Stimulated activated CD8-positive, alpha-beta memory T cell treated with anti-CD3 and anti-CD28 coated beads, Interleukin-12 subunit alpha, Interleukin-12 subunit beta, amount 100 ng/mL, for 4 hours (primary cell): ENCODE results near the gene USO1.
"Not testable (repeated sequence)": the region's sequence is repeated elsewhere in the genome, so short reads cannot be mapped to it uniquely, and the experiment has no call there.

Experiments used
- DNase-seq: peaks from one replicate; pipeline ENCODE4 v3.0.0-alpha.2; 2020; ENCODE audit warnings: low read depth

USO1 gene

DNA sequence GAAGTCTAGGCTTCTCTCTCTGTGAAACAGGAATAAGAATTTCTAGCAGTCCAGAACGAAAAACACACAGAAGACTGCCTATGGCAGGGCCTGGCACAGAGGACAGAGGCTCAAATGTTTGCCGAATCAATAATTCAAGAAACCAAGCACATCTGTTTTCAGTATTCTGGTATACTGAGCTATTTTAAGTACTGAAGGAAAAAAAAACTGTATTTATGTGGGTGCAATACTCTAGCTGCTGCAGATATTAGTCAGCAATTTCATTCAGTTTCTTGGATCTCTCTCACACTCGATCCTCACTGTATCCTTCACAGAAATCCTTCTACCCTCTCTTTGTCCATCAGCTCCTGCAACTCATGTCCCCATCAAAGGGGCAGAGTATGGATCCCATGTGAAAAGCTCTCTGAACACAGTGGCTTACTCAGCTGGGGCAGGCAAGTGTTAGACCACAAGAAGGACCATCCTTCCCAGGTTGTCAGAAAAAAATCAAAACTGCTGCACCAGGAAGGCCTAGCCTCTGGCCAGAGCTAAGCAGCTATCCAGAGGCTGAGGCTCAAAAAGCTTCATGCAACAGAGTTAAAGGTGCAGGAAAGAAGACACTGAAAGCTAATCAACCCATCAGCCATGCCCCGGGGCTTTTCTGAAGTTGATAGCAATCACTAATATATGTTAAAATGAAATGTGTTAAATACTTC, 9.1 kb upstream of the USO1 start:
- DNase-seq: no peak

DNA sequence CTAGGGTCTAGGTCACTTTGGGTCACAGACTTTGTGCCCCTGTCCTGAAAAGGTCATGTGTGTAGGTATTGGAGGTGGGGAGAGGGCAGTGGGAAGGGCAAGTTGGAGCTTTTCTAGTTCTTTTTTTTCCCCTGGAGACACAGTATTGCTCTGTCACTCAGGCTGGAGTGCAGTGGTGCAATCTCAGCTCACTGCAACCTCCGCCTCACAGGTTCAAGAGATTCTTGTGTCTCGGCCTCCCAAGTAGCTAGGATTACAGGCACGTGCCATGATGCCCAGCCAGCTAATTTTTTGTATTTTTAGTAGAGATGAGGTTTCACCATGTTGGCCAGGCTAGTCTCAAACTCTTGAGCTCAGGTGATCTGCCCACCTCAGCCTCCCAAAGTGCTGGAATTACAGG, 8.3 kb upstream of the USO1 start:
- not testable (repeated sequence) for DNase-seq

DNA sequence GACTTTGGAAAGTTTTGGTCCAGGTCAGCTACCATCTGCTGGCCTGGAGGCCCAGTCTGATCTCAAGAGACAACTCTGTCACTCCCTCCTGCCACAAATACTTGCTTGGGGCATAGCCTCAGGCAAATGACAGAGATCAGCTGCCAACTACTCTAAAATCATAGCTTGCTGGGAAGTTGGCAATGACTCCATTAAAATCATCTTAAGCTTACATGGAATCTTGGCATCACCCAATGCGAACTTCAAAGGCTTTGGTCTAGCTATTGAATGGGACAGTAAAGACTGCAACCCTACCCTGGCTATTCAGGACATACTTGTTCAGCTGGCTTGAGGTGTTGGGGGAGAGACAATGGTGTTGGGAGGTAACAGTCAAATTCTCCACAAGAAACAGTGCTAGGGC, 7.0 kb upstream of the USO1 start:
- no peak for DNase-seq

DNA sequence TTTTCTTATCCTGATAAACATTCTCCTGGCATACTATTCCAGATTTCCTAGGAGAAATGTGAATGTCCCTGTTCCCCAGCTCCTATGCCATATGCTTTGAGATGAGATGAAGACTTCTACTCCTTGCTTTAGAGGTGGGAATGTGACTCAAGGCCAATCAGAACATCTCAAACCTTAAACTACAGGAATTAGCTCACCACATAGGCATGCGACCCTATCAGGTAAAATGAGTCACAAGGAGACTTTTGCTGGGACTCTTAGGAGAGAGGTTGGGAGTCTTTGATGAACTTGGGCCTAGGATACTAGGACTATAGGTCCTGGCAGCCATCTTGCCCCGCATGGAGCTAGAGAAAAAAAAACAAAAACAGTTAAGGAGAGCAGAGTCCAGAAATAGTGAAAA, 5.8 kb upstream of the USO1 start:
- no peak for DNase-seq

DNA sequence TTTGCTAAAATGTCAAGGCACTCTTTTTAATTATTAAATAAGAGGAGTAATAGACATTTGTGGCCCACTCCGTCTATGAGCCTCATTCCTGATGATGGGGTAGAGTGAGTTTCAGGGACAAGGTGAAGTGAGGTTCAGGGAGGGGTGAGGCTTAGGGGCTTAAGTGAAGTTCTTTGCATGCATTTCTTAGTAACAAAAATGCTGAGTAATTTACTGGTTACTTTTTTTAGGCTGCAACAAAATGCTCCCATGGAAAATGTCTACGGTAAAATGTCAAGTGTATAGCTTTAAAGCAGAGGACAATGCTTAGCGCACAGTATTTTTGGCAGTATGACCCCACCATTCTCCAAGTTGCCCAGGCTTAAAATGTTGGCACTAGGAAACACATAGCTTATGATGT, 2.0 kb upstream of the USO1 start:
- no peak for DNase-seq

DNA sequence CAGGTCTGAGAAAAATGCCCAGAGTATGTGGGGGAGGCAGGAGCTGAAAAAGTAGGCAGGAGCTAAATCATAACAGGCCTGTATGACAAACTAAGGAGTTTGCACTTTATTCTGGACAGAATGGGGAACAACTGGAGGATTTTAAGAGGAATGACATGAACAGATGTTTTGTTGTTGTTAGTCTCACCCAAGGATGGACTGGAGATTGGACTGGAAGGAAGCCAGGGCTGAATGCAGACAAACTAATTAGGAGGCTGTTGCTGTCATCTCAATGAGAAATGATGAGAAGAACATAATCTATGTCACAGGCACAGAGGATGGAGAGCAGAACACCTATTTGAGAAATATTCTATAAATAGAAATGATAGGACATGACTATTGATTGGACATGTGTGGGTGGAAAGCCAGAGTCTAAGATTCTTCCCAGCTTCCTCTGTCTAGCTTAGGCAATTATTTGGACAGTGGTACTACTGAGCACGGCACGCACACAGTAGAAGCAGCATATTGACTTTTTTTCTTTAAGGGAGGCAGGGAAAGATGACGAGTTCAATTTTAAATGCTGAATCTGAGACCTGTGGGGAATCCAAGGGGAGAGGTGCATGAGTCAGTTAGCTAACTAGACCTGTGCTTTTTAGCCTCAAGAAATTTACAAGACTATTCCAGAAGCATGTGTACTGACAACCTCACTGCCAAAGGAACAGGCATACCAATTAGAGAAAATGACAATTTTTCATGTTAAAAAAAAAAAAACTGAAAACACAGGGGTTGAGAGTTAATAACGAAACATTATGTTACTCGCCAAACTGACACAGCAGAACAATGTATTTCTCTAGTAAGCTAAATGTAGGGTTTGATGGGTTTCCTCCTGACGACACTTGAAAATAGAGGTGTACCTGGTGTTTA, 963 bp upstream of the USO1 start:
- no peak for DNase-seq

DNA sequence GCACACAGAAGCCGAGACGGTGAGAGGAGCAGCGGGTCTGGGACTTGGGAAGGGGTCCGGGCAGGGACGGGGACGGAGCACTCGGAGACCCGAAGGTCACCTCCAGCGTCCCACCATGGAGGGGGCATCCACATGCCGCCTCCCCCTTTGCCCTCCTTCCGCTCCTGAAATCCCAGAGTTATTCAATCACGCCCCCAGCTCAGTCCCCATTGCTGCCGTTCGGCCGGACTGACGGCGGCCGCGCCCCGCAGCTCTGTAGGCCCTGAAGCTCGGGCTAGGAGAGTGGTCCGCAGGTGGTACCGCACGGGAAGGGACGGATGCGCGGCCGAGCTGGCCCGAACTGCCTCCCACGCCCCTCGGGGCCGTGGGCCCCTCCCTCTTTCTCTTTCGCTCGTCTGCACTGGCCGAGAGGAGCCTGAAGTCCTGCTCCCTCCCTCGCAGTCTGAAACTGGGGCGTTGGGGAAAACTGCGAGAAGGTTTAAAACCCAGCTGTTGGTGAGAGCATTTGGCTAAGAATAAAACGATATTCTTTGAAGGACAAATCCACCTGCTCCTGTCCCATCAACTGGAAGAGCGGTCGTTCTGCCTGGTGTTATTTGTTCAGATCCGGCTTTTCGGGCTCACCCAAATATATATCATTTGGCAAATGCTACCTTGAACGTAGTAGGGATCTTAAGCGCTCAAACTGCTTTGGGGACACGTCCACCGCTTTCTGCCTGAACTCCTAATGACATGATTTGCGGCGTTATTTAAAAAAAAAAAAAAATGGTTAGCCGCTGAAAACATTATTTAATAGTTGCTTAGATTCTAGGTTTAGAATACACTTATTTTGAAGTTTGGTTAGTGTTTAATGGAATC, 719 bp downstream of the USO1 start:
- peak; percentile 44 for DNase-seq

DNA sequence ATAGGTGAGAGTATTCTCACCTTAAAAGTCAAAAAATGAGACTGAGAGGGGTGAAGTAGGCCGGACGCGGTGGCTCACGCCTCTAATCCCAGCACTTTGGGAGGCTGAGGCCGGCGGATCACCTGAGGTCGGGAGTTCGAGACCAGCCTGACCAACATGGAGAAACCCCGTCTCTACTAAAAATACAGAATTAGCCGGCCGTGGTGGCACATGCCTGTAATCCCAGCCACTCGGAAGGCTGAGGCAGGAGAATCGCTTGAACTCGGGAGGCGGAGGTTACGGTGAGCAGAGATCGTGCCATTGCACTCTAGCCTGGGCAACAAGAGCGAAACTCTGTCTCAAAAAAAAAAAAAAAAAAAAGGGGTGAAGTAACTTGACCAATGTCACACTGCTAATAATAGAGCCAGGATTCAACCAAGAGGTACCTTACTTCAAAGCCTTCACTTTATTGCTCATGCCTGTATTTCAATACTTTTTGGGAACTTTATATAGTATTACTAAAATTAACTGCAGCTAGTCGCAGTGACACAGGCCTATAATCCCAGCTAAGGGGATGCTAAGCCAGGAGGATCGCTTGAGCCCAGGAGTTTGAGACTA, 1.7 kb downstream of the USO1 start:
- DNase-seq: not testable (repeated sequence)

DNA sequence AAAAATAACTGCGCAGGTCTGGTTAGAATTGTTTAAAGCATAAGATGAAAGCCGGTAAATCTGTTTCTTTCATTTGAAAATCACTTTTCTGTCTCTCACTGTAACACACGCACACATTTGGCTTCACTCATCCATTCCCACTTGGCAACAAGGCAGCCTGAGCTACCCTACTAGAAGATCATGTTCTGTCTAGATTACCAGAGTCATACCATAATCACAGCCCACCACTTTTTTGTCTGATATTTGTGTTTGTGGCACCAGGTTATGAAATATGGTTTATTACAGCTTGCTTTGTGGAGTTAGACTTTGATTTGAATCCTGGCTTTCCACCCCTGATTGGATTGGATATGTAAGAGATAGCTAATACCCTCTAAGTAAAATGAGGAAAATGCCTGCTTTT, 2.2 kb downstream of the USO1 start:
- DNase-seq: no peak

DNA sequence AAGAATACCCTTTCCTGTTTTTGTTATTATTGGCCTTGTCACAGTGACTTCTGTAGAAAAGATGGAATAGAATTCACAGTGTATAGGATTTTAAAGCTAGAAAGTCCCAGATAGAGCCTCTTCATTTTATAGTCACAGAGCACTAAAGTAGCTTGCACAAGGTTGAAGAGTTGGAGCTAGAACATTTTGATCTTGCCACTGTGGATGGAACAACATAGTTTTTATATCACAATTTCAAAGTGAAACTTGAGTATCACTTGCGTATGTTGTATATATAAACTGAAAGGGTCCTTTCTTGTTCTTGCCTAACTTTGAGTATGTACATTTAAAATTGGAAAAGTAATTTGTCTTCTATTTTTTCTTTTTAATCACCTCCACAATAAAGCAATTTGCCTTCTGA, 2.7 kb downstream of the USO1 start:
- DNase-seq: no peak

DNA sequence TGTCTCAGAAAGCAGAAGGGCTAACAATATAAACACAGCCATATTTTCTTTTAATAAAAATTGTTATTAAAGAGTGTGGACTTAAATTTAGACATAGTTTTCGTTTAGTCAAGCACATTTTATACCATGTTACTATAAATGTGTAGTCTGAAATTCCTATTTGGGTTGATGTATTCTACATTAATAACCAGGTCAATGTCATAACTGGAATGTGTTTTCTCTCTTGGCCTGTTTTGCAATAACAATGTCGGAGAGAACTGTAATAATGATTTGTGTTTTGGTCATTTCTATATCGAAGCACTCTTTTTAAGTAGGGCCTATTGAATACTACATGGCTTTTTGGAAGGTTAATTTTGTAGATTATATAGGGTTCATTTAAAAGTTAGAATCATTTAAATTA, 5.5 kb downstream of the USO1 start:
- DNase-seq: no peak

DNA sequence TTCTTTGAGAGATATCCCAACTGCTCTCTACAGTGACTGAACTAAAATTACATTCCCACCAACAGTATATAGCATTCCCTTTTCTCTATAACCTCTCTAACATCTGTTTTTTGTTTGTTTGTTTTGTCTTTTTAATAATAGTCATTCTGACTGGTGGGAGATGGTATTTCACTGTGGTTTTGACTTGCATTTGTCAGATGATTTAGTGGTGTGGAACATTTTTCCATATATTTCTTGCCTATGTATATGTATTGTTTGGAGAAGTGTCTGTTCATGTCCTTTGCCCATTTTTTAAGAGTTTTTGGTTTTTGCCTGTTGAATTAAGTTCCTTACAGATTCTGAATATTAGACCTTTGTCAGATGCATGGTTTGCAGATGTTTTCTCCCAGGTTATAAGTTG, 9.0 kb downstream of the USO1 start:
- no peak for DNase-seq

DNA sequence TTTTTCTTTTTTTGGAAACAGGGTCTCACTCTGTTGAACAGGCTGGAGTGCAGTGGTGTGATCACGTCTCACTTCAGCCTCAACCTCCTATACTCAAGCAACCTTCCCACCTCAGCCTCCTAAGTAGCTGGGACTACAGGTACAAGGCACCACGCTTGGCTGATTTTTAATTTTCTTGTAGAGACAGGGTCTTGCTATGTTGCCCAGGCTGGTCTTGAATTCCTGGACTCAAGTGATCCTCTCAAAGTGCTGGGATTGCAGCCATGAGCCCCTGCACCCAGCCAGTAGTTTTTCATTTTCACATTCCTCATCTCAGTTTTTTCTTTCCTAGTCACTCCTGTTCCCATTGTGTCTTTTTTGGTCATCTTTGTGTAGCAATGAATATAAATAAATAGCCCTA, 11.1 kb downstream of the USO1 start:
- no peak for DNase-seq

DNA sequence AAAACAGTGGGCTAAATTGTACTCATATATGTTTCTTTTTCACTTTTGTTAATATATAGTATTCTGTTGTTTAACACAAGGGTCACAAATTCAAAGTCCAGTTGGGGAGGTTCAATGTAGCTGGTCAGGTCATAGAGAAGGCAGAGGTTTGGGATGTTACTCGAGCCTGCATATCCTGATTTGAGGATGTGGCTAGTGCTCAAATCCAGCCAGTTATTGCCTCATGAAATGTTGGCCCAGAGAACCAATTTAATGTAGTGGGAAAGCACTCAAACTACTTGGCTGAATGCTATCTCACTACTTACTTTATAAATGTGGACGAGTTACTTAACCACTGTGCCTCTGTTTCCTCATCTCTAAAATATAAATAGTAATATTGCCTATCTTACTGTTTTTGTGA, 12.5 kb downstream of the USO1 start:
- no peak for DNase-seq

DNA sequence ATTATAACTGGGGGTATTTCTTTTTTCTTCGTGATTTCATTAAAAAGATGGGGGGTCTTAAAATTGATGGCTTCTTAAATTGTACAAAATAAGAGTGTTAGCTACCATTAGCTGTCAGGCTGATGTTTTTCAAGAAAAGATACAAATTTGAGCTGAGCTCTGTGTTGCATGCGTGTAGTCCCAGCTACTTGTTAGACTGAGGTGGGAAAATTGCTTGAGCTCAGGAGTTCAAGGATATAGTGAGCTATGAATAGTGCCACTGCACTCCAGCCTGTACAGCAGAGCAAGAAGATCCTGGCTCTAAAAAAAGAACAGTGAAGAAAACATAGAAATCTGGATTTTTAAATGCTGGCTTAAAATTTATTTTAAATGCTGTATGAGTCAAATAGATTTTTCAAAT, 13.0 kb downstream of the USO1 start:
- DNase-seq: no peak

DNA sequence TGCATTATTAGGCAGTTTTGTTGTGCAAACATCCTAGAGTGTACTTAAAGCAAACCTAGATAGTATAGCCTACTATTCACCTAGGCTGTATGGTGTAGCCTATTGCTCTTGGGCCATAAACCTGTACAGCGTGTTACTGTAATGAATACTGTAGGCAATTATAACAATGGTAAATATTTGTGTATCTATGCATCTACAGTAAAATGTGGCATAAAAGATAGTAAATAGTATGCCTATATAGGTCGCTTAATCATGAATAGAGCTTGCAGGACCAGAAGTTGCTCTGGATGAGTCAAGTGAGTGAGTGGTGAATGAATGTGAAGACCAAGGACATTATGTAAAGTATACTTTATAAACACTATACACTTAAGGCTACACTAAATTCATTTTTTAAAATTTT, 16.6 kb downstream of the USO1 start:
- DNase-seq: no peak

DNA sequence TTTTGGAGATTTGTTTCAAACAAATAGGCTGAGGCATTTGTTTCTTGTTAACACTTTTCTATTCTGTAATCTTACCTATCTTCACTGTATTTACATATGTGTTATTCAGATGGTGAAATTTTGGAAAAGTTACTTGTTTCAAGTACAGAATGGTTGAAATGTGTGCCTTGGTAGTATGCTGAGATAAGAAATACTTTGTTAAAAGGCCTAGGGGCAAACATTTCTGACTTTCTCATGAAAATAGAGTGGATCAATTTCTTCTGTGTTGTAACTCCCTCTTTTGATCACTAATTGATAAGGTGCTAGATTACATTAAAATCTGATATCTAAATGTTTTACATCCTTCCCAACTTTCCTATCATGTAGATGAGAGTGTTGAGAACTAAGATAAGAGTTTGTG, 18.1 kb downstream of the USO1 start:
- DNase-seq: no peak

DNA sequence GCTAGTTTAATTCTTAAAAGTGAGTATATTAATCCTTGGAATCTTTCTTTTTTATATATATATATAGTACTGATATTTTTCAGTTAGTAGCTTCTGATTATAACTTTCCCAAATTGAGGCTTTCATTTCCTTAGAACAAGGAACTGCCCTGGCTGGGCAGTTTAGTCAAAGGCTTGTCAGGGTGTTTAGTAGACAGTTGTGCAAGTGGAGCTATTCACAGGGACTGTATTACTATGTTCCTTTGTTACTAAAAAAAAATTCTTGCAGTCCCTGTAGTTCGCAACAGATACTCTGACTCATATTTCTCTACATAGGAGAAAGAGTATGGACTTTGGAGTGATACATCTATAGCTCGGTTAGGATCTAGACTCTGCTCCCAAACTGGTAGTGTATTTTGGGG, 20.8 kb downstream of the USO1 start:
- no peak for DNase-seq

DNA sequence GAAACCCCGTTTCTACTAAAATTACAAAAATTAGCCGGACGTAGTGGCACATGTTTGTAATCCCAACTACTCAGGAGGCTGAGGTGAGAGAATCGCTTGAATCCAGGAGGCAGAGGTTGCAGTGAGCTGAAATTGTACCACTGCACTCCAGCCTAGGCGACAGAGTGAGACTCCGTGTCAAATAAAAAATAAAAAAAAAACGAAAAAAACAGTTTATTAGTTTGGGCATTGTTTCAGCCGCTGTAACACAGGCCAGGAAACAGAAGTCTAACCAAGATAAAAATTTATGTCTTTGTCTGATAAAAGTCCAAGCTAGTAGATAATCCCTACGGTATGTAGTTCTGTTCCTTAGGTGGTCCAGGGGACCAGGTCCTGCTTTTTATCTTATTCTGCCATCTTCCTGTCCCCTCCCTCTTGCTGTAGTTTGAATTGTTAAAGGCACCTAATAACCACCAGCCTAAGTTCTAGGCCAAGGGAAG, 21.4 kb downstream of the USO1 start:
- DNase-seq: no peak

DNA sequence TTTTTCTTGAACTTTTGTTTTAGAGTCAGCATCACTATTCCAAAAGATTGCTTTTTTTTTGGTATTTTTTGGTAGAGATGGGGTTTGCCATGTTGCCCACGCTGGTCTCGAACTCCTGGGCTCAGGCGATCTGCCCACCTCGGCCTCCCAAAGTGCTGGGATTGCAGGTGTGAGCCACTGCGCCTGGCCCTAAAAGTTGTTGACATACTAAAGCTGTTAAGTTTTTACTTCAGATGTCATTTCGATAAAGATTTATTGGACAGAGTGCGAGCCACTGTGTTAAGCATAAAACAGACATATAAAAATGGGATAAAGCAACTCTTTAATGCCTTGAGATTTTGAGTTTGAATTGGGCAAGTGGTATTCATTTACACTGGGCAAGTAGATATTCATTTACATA, 28.3 kb downstream of the USO1 start:
- no peak for DNase-seq

DNA sequence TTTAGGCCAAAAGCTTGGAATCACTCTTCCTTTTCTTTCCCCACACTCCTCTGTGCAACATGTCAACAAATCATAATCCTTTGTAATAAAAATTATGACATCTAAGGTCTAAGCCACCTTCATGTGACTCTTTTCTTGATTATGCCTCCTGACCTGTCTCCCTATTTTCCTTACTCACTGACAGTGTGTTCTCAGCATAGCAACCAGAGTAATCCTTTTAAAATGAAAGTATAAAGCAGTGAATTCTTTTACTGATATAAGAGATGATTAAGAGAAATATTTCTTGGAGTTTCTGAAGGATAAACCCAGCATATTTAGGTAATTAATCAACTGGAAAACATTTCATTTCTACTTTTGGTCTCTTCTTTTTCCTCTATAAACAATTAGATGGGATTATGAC, 44.7 kb downstream of the USO1 start:
- no peak for DNase-seq

DNA sequence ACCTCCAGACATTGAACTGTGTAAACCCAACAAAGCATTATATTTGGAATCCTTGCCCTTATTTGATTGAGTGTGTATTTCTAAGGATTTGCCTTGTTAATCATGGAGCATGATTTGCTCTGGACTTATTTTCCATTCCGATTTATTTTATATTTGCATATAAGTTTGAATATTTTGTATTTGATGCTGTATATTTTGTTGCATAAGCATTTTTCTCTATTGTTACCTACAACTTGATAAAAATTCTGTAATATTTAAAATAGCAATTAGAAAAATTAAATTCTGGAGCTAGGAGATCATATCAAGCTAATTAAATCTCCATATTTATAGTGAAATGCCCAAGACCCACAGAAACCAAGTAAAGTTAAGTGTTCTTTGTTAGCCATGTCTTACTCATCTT, 47.2 kb downstream of the USO1 start:
- DNase-seq: no peak
